Lung (tissue), 12 donors: ENCODE results near the gene ZNF581. TPM values are rescaled to one million over a fixed set of nuclear protein-coding genes. Genes with fewer than 3 reads are reported as not detected.

ENCODE experiments used
- ATAC-seq: fragments of 200-7000 bp; cut with Tn5 transposase; one replicate; pipeline ENCODE4 v1.9.1; 2020; ENCODE audit warnings: moderate number of reproducible peaks; ENCODE audit not compliant: insufficient read depth, low FRiP score
- DNase-seq, 3 donors: peaks; one replicate each; pipeline ENCODE4 v3.0.0-alpha.2; 2013 to 2017
- H3K27ac ChIP-seq, 2 donors: one replicate each; pipeline ENCODE4 v1.5.1; 2013; ENCODE audit warnings: mild to moderate bottlenecking in 2 of 2, moderate library complexity in 2 of 2, control low read depth in 1 of 2, inconsistent platforms in 1 of 2, low read depth in 1 of 2, low read length in 1 of 2
- H3K27me3 ChIP-seq, 3 donors: one replicate each; pipeline ENCODE4 v1.5.1; 2013; ENCODE audit warnings: low read length in 2 of 3; ENCODE audit not compliant: control insufficient read depth in 3 of 3, insufficient read depth in 3 of 3
- H3K36me3 ChIP-seq, 4 donors: one replicate each; pipeline ENCODE4 v1.5.1; 2013; ENCODE audit warnings: low read length in 4 of 4, mild to moderate bottlenecking in 1 of 4, moderate library complexity in 1 of 4; ENCODE audit not compliant: control insufficient read depth in 4 of 4, insufficient read depth in 4 of 4
- H3K4me1 ChIP-seq, 5 donors: one replicate each; pipeline ENCODE4 v1.5.1; 2013; ENCODE audit warnings: low read length in 5 of 5, mild to moderate bottlenecking in 2 of 5, moderate library complexity in 1 of 5; ENCODE audit not compliant: control insufficient read depth in 5 of 5, insufficient read depth in 5 of 5
- H3K4me3 ChIP-seq: one replicate; pipeline ENCODE4 v1.5.1; 2013; ENCODE audit warnings: mild to moderate bottlenecking, control low read depth, moderate library complexity
- H3K9ac ChIP-seq, 2 donors: one replicate each; pipeline ENCODE4 v1.5.1; 2013; ENCODE audit warnings: low read length in 2 of 2, control low read depth in 1 of 2; ENCODE audit not compliant: insufficient read depth in 1 of 2
- H3K9me3 ChIP-seq, 4 donors: one replicate each; pipeline ENCODE4 v1.5.1; 2013; ENCODE audit warnings: low read length in 3 of 4, mild to moderate bottlenecking in 1 of 4, moderate library complexity in 1 of 4; ENCODE audit not compliant: control insufficient read depth in 4 of 4, insufficient read depth in 3 of 4
- CTCF ChIP-seq: IDR thresholded peaks from 2 replicates; pipeline ENCODE4 v1.5.1; 2012; ENCODE audit warnings: mild to moderate bottlenecking; ENCODE audit errors: control extremely low read depth, extremely low read depth
- WGBS, 2 donors: extraction: QIAGEN DNeasy Blood & Tissue Kit; methylation state at CpG; one replicate each; pipeline ENCODE4 v1.1.7; 2013; 5-methylcytosine and 5-hydroxymethylcytosine counted together
- polyA plus RNA-seq, 2 donors: library from polyadenylated mRNA; stranded (reverse); fragments of 200-250 nt; gene quantifications; one replicate each; pipeline ENCODE4 v1.2.1, GENCODE V29; 2013
- total RNA-seq, 2 donors: library from RNA; depleted of rRNA in 1 of 2; stranded (reverse); fragments of >200 nt in 1 of 2; gene quantifications; one replicate each; pipeline ENCODE4 v1.2.1, GENCODE V29; 2014 to 2021
- donor health status: control.
- donor health status: control.
- donor health status: Bipolar disorder and iron deficiency.
- donor health status: healthy.
- donor health status: DM: yes; HTN: yes; CAD: no.

Gene ZNF581
- total and polyA plus RNA-seq, 4 donors, result 15.0 to 18.1 (median 15.6) TPM

DNA sequence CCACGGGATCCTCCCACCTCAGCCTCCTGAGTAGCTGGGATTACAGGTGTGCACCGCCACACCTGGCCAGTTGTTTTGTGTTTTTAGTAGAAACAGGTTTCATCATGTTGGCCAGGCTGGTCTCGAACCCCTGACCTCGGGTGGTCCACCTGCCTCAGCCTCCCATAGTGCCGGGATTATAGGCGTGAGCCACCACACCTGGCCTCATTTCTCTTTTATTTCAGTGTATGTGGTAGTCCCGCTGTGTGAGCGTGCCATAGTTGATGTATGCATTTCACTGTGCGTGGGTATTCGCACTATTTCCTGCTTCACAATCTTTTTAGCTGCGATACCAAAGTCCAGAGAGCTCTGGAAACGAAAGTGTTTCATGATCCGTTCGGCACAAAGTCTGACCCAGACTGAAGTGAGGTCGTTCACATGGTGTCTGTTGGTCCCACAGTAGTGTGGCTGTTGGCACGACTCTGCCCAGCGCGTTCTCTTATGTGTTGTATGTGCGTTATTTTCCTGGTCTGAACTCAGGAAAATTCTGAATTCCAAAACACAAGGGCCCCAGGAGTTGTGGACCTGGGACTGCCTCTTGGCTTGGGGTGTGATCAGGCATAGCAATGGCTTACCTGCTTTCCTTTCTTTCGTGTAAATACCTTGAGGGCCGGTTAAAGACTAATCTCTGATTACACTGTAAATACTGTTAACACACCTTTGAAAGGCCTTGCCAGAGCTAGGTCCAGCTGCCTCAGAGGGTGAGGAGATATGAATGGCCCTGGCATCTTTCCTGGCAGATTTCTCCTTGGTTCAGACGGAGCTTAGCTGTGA is 40.2 kb downstream of the ZNF581 start:
- Histone ChIP-seq H3K27ac (peak overlapping the region in 1 of 2 donors; percentile 51), H3K4me3 (no peak overlapping the region), H3K4me1 (peaks cover 0 to 8% (median 0%) of the 10 kb centered on the region in 5 donors), H3K36me3 (peaks cover 0 to 65% (median 37%) of the 10 kb centered on the region in 4 donors), H3K9ac (peak overlapping the region; percentile 3 to 8), H3K9me3 (no peaks in the 10 kb centered on the region), H3K27me3 (no peaks in the 10 kb centered on the region)
- DNase-seq (peak; percentile 33 to 75 (median 37)), ATAC-seq (peak; percentile 20)
- TF ChIP-seq CTCF, result no peak
- WGBS, 2 donors, result 72 to 93% methylated on average over 22 of the region's 22 CpGs

GRCh38 chr19:55684946-55685681 is 41.7 kb downstream of the ZNF581 start:
- no peak overlapping the region for H3K9ac ChIP-seq
- no peak overlapping the region for H3K27ac ChIP-seq
- H3K4me1 ChIP-seq, result peaks cover 0 to 8% (median 0%) of the 10 kb centered on the region in 5 donors
- H3K9me3 ChIP-seq, result no peaks in the 10 kb centered on the region
- H3K4me3 ChIP-seq, result no peak overlapping the region
- ATAC-seq (no peak), DNase-seq (no peak)
- no peaks in the 10 kb centered on the region for H3K27me3 ChIP-seq
- H3K36me3 ChIP-seq, result peaks cover 3 to 66% (median 32%) of the 10 kb centered on the region in 4 donors
- 97% methylated on average over 60 of the region's 60 CpGs for WGBS, 2 donors
- TF ChIP-seq CTCF, result no peak

DNA sequence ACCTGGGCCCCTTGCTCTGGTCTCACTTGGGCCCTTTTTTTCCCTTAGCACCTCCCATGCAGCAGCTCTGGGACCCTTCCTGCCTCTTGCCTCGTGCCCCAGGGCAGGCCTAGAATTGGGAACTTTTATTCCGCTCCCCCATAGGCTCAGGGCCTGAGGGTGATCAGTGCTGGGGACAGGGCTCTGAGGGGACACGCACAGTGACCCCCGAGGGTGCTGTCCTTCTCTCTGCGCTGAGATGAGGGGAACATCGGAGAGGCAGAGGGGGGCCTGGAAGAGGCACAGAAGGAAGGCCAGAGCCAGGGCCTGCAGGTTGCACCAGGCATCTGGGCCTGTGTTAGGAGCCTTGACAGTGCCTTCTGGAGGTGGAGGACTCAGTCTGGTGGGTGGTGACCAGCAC is 42.3 kb downstream of the ZNF581 start:
- Histone ChIP-seq H3K27me3 (no peaks in the 10 kb centered on the region), H3K9ac (no peak overlapping the region), H3K4me1 (peaks cover 0 to 8% (median 0%) of the 10 kb centered on the region in 5 donors), H3K9me3 (no peaks in the 10 kb centered on the region), H3K4me3 (no peak overlapping the region), H3K27ac (no peak overlapping the region), H3K36me3 (peaks cover 3 to 66% (median 34%) of the 10 kb centered on the region in 4 donors)
- DNase-seq (no peak), ATAC-seq (no peak)
- no peak for TF ChIP-seq CTCF
- 96 to 97% methylated on average over 6 of the region's 6 CpGs for WGBS, 2 donors
